K562 (cell line): ENCODE results near the gene WLS. TPM values are rescaled to one million over a fixed set of nuclear protein-coding genes. Genes with fewer than 3 reads are reported as not detected.

Experiments
- ATAC-seq: fragments of 200-7000 bp; cut with Tn5 transposase; 3 replicates; pipeline ENCODE4 v1.9.1; 2020; ENCODE audit warnings: moderate library complexity
- BruUV-seq: library from RNA; stranded (reverse); fragments of 400-500 nt; replicated peaks from 2 replicates; lab custom pipeline; 2021; lab: Mats Ljungman, UMichigan
- CTCF ChIA-PET: fragments of 300-600 bp; formaldehyde crosslinking; extraction: SDS; loops from one replicate; lab custom pipeline; 2021; ENCODE audit warnings: low intra/inter-chr PET ratio; lab: Yijun Ruan, JAX
- POLR2A ChIA-PET: fragments of 300-600, 350-650 bp; sonication (Branson Sonifier 250); formaldehyde crosslinking; extraction: SDS; loops from one replicate; lab custom pipeline; 2021; ENCODE audit warnings: antibody characterized with exemption, inconsistent platforms; lab: Yijun Ruan, JAX
- DNase-seq, 4 experiments: peaks; one replicate each; pipeline versions ENCODE4 v3.0.0 to v3.0.0-alpha.2; 2011 to 2018; ENCODE audit warnings: low spot score in 3 of 4, mixed read lengths in 3 of 4; ENCODE audit errors: extremely low read depth in 1 of 4
- FAIRE-seq: peaks from 2 replicates; lab custom pipeline; 2011; peaks lifted over from hg19 to GRCh38; lab: Jason Lieb, UNC
- H2AFZ ChIP-seq: 2 replicates; pipeline ENCODE4 v1.6.0; 2011; ENCODE audit warnings: low read depth, low read length, control low read depth, inconsistent platforms
- H3K27ac ChIP-seq: fragments of 200-600 bp; 3 replicates; pipeline ENCODE4 v1.8.0; 2011; ENCODE audit warnings: low read depth, mild to moderate bottlenecking, control low read depth, inconsistent platforms, low read length, moderate library complexity, mixed read lengths; ENCODE audit errors: extremely low read depth
- H3K27me3 ChIP-seq, 2 experiments: fragments of 300-600 bp in 1 of 2; 2 replicates in 1 of 2; 3 replicates in 1 of 2; pipeline versions ENCODE4 v1.6.0 to v1.8.0; 2011; ENCODE audit warnings: inconsistent platforms in 2 of 2, low read length in 2 of 2, mild to moderate bottlenecking in 1 of 2, mixed read lengths in 1 of 2, moderate library complexity in 1 of 2; ENCODE audit not compliant: control insufficient read depth in 2 of 2, insufficient read depth in 2 of 2
- H3K36me3 ChIP-seq: fragments of 300-600 bp; 3 replicates; pipeline ENCODE4 v1.8.0; 2011; ENCODE audit warnings: mild to moderate bottlenecking, low read length, inconsistent platforms; ENCODE audit not compliant: control insufficient read depth, insufficient read depth
- H3K4me1 ChIP-seq, 2 experiments: fragments of 200-600 bp in 1 of 2; replicated peaks in 1 of 2; 2 replicates in 1 of 2; 3 replicates in 1 of 2; pipeline versions ENCODE4 v1.5.1 to v1.8.0; 2011; ENCODE audit warnings: inconsistent platforms in 2 of 2, low read length in 2 of 2, mild to moderate bottlenecking in 1 of 2, mixed read lengths in 1 of 2, moderate library complexity in 1 of 2; ENCODE audit not compliant: control insufficient read depth in 2 of 2, insufficient read depth in 2 of 2
- H3K4me2 ChIP-seq: 2 replicates; pipeline ENCODE4 v1.6.1; 2011; ENCODE audit warnings: low read length, control low read depth, inconsistent platforms, mixed read lengths; ENCODE audit not compliant: insufficient read depth
- H3K4me3 ChIP-seq: fragments of 200-600 bp; sonication (generic), shearing (Covaris generic); 2 replicates; pipeline ENCODE4 v1.5.1; 2016; ENCODE audit warnings: control low read depth, inconsistent platforms
- H3K79me2 ChIP-seq: fragments of 200-600 bp; 3 replicates; pipeline ENCODE4 v1.8.0; 2011; ENCODE audit warnings: low read length, inconsistent platforms; ENCODE audit not compliant: control insufficient read depth, insufficient read depth
- H3K9ac ChIP-seq, 2 experiments: 2 replicates each; pipeline versions ENCODE4 v1.6.0 to v1.6.1; 2011; ENCODE audit warnings: low read depth in 2 of 2, low read length in 2 of 2, control low read depth in 1 of 2, inconsistent platforms in 1 of 2, mild to moderate bottlenecking in 1 of 2, mixed read lengths in 1 of 2; ENCODE audit not compliant: insufficient read depth in 1 of 2
- H3K9me1 ChIP-seq: one replicate; pipeline ENCODE4 v1.6.0; 2011; ENCODE audit warnings: inconsistent platforms, mild to moderate bottlenecking, low read length, moderate library complexity; ENCODE audit not compliant: control insufficient read depth, insufficient read depth
- H3K9me3 ChIP-seq: replicated peaks from 2 replicates; pipeline ENCODE4 v1.5.1; 2011; ENCODE audit warnings: low read depth, low read length, inconsistent platforms; ENCODE audit not compliant: control insufficient read depth, insufficient read depth
- H4K20me1 ChIP-seq: replicated peaks from 2 replicates; pipeline ENCODE4 v1.6.1; 2011; ENCODE audit warnings: low read length, inconsistent platforms, mixed read lengths; ENCODE audit not compliant: control insufficient read depth, insufficient read depth
- ATF1 ChIP-seq, 2 experiments: fragments of 450-650 bp in 1 of 2; IDR thresholded peaks; 2 replicates each; pipeline ENCODE4 v1.6.1; 2016; ENCODE audit warnings: missing compliant biosample characterization in 1 of 2, missing genetic modification characterization in 1 of 2
- C11orf30 ChIP-seq: fragments of 450-650 bp; IDR thresholded peaks from 2 replicates; pipeline ENCODE4 v1.6.1; 2016; ENCODE audit warnings: low read depth, mild to moderate bottlenecking
- ERF ChIP-seq: fragments of 450-650 bp; formaldehyde crosslinking; IDR thresholded peaks from 2 replicates; pipeline ENCODE4 v1.4.0; 2020; ENCODE audit warnings: mild to moderate bottlenecking, mixed read lengths
- MAZ ChIP-seq, 2 experiments: fragments of 450-650 bp in 1 of 2; sonication (generic) in 1 of 2; formaldehyde crosslinking; IDR thresholded peaks in 1 of 2; conservative IDR thresholded peaks in 1 of 2; 2 replicates each; pipeline versions ENCODE4 v1.4.0 to v1.5.0; 2020; ENCODE audit warnings: mild to moderate bottlenecking in 1 of 2, missing genetic modification reagents in 1 of 2
- NR2C1 ChIP-seq, 2 experiments: fragments of 450-650 bp; IDR thresholded peaks; 2 replicates each; pipeline ENCODE4 v1.6.1; 2017; ENCODE audit warnings: mild to moderate bottlenecking in 2 of 2, antibody characterized with exemption in 1 of 2, inconsistent platforms in 1 of 2, missing compliant biosample characterization in 1 of 2, missing genetic modification characterization in 1 of 2
- SP2 ChIP-seq: IDR thresholded peaks from 2 replicates; pipeline ENCODE4 v1.6.1; 2011; ENCODE audit warnings: mild to moderate bottlenecking, low read depth, low read length, moderate library complexity; ENCODE audit not compliant: poor library complexity, severe bottlenecking; ENCODE audit errors: extremely low read depth
- ZBED1 ChIP-seq: IDR thresholded peaks from 2 replicates; pipeline ENCODE4 v1.6.1; 2014
- ZNF253 ChIP-seq: fragments of 250-450 bp; sonication (Bioruptor Pico); conservative IDR thresholded peaks from 2 replicates; pipeline ENCODE4 v1.6.1; 2021; ENCODE audit warnings: mild to moderate bottlenecking
- ZSCAN29 ChIP-seq: fragments of 450-650 bp; IDR thresholded peaks from 2 replicates; pipeline ENCODE4 v1.6.1; 2017
- WGBS: fragments of 100-300 bp; shearing (Covaris generic); methylation state at CpG from one replicate; pipeline ENCODE4 v1.1.6; 2016; ENCODE audit warnings: low coverage, mixed read lengths; ENCODE audit not compliant: insufficient coverage; ENCODE audit errors: missing lambda C conversion rate; 5-methylcytosine and 5-hydroxymethylcytosine counted together
- in situ Hi-C: fragments of 300-500 bp; cut with MboI; formaldehyde crosslinking; loops from 4 replicates; pipeline ENCODE4 v1.15.0; 2018; ENCODE audit warnings: inconsistent platforms, mixed read lengths
- intact Hi-C: fragments of 100-400 bp; cut with micrococcal nuclease; formaldehyde crosslinking; loops from 2 replicates; pipeline ENCODE4 v1.14.2; 2022
- polyA plus RNA-seq, 8 experiments: library from polyadenylated mRNA; depleted of rRNA in 4 of 8; stranded (reverse) in 5 of 8; unstranded in 3 of 8; fragments of >200 nt; fragmentation: Nextera tagmentation in 2 of 8; fragmentation: Illumina TruSeq in 1 of 8; extraction: Ambion mirVana in 2 of 8; extraction: Trizol in 1 of 8; gene quantifications; 2 replicates each; pipeline versions ENCODE4 v1.2.1 to v1.2.3, GENCODE V29; 2011 to 2014; ENCODE audit warnings: inconsistent platforms in 1 of 8, missing spikeins in 1 of 8
- total RNA-seq, 7 experiments: library from RNA; depleted of rRNA in 6 of 7; stranded (reverse); fragments of >200 nt in 6 of 7; fragmentation: Illumina TruSeq in 2 of 7; extraction: Trizol in 2 of 7; gene quantifications; 2 replicates each; pipeline versions ENCODE4 v1.2.1 to v1.2.3, GENCODE V29; 2011 to 2021; ENCODE audit warnings: low replicate concordance in 1 of 7
- TF ChIP-seq, protein P1 (sequence below): fragments of 450-650 bp; IDR thresholded peaks from 2 replicates; pipeline ENCODE4 v1.6.1; 2016; ENCODE audit warnings: mild to moderate bottlenecking
- TF ChIP-seq, protein P2 (sequence below): fragments of 250-450 bp; sonication (Bioruptor Pico); IDR thresholded peaks from 2 replicates; pipeline ENCODE4 v1.4.0; 2020
- TF ChIP-seq, protein P3 (sequence below): fragments of 250-450 bp; sonication (Bioruptor Pico); IDR thresholded peaks from 2 replicates; pipeline ENCODE4 v1.8.0; 2021; ENCODE audit warnings: mild to moderate bottlenecking, moderate library complexity
- TF ChIP-seq, protein P4 (sequence below): fragments of 200-800 bp; sonication (Bioruptor generic); IDR thresholded peaks from 2 replicates; pipeline ENCODE4 v1.6.1; 2017; ENCODE audit warnings: missing genetic modification characterization, missing compliant biosample characterization

The WLS gene
- total and polyA plus RNA-seq, 9 of the 15 experiments (the other 6 are each of a cell fraction or from before 2014, with no cell fraction given), result 0.47 TPM; not detected in 8

DNA sequence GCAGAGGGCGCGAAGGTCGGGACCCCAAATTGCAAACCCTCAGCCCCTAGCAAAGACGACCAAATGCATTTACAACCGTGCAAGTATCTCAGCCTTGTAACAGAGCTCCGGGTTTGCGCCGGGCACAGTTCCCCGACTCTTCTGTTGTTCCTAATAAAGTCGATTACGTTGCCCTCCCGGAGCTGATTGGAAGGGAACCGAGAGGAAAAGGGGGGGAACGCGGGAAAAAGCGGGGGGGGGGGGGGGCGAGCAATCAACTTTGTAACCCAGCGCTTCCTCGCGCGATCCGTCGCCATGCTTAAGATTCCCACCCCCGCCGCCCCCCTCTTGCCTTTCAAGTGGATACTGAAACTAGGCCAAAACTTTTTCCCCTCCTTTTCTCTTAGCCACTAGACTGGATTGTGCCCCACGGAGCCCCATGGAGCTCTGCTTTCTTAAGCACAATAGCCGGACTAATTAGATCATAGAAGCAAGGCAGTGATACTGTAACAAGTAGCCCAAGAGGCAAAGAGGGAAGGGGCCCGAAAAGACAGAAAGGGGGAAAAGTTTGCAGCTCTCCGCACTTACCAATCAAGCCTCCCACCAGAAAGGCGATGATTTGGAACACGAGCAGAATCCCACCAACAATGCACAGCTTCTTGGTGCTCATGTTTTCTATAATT lies 565 bp downstream of the WLS start:
- no peak overlapping the region for H3K4me3 ChIP-seq
- ATAC-seq (no peak), FAIRE-seq (no peak), DNase-seq (no peak)
- H4K20me1 ChIP-seq, result no peaks in the 10 kb centered on the region
- peaks cover 18 to 28% of the 10 kb centered on the region in 2 experiments; a peak in 3 of 5 replicates for H3K27me3 ChIP-seq
- H3K4me1 ChIP-seq, result no peaks in the 10 kb centered on the region; a peak in 2 of 5 replicates
- no peaks in the 10 kb centered on the region for H3K9me1 ChIP-seq
- H3K4me2 ChIP-seq, result no peak overlapping the region
- in situ Hi-C loops (no loop called here), intact Hi-C loops (no loop called here)
- H3K79me2 ChIP-seq, result no peaks in the 10 kb centered on the region
- BruUV-seq, result no TSS peak
- TF ChIP-seq, protein P1, sequence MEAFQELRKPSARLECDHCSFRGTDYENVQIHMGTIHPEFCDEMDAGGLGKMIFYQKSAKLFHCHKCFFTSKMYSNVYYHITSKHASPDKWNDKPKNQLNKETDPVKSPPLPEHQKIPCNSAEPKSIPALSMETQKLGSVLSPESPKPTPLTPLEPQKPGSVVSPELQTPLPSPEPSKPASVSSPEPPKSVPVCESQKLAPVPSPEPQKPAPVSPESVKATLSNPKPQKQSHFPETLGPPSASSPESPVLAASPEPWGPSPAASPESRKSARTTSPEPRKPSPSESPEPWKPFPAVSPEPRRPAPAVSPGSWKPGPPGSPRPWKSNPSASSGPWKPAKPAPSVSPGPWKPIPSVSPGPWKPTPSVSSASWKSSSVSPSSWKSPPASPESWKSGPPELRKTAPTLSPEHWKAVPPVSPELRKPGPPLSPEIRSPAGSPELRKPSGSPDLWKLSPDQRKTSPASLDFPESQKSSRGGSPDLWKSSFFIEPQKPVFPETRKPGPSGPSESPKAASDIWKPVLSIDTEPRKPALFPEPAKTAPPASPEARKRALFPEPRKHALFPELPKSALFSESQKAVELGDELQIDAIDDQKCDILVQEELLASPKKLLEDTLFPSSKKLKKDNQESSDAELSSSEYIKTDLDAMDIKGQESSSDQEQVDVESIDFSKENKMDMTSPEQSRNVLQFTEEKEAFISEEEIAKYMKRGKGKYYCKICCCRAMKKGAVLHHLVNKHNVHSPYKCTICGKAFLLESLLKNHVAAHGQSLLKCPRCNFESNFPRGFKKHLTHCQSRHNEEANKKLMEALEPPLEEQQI, result no peak
- no peak for TF ChIP-seq NR2C1 (IDR thresholded peaks at IDR 0.05)
- no peak for TF ChIP-seq NR2C1 (tag; IDR thresholded peaks at IDR 0.05)
- TF ChIP-seq ZSCAN29, result no peak
- TF ChIP-seq, protein P2, sequence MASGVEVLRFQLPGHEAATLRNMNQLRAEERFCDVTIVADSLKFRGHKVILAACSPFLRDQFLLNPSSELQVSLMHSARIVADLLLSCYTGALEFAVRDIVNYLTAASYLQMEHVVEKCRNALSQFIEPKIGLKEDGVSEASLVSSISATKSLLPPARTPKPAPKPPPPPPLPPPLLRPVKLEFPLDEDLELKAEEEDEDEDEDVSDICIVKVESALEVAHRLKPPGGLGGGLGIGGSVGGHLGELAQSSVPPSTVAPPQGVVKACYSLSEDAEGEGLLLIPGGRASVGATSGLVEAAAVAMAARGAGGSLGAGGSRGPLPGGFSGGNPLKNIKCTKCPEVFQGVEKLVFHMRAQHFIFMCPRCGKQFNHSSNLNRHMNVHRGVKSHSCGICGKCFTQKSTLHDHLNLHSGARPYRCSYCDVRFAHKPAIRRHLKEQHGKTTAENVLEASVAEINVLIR (CRISPR knock-in tag), result no peak
- TF ChIP-seq SP2, result no peak
- no peak for TF ChIP-seq ERF (CRISPR knock-in tag)
- TF ChIP-seq, protein P3, sequence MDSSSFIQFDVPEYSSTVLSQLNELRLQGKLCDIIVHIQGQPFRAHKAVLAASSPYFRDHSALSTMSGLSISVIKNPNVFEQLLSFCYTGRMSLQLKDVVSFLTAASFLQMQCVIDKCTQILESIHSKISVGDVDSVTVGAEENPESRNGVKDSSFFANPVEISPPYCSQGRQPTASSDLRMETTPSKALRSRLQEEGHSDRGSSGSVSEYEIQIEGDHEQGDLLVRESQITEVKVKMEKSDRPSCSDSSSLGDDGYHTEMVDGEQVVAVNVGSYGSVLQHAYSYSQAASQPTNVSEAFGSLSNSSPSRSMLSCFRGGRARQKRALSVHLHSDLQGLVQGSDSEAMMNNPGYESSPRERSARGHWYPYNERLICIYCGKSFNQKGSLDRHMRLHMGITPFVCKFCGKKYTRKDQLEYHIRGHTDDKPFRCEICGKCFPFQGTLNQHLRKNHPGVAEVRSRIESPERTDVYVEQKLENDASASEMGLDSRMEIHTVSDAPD (CRISPR knock-in tag), result no peak
- no peak for TF ChIP-seq ZBED1
- TF ChIP-seq ATF1 (CRISPR knock-in tag; IDR thresholded peaks at IDR 0.05), result no peak
- no peak for TF ChIP-seq ATF1 (tag; IDR thresholded peaks at IDR 0.05)
- no peak for TF ChIP-seq ZNF253 (CRISPR knock-in tag)
- no peak for TF ChIP-seq MAZ (CRISPR knock-in tag; conservative IDR thresholded peaks at IDR 0.05 in 1 of 2, IDR thresholded peaks at IDR 0.05 in 1 of 2)
- TF ChIP-seq, protein P4, sequence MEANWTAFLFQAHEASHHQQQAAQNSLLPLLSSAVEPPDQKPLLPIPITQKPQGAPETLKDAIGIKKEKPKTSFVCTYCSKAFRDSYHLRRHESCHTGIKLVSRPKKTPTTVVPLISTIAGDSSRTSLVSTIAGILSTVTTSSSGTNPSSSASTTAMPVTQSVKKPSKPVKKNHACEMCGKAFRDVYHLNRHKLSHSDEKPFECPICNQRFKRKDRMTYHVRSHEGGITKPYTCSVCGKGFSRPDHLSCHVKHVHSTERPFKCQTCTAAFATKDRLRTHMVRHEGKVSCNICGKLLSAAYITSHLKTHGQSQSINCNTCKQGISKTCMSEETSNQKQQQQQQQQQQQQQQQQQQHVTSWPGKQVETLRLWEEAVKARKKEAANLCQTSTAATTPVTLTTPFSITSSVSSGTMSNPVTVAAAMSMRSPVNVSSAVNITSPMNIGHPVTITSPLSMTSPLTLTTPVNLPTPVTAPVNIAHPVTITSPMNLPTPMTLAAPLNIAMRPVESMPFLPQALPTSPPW, result no peak
- TF ChIP-seq C11orf30, result no peak
- POLR2A ChIA-PET, result no interaction called here
- H3K36me3 ChIP-seq, result no peaks in the 10 kb centered on the region
- CTCF ChIA-PET, result no interaction called here
- no peak overlapping the region for H3K27ac ChIP-seq
- H3K9ac ChIP-seq, result no peak overlapping the region
- 4% methylated on average over 14 of the region's 31 CpGs for WGBS
- H2AFZ ChIP-seq, result no peak overlapping the region
- H3K9me3 ChIP-seq, result no peaks in the 10 kb centered on the region
